GM18868 (cell line): ENCODE results near the gene CLDND1.
A peak's percentile ranks its signal among the peaks of the same experiment; 100 is the strongest.

Experiments
- ATAC-seq: cut with Tn5 transposase; IDR thresholded peaks from one replicate; pipeline ENCODE4 v1.9.1; 2021; ENCODE audit warnings: mild to moderate bottlenecking, moderate library complexity; ENCODE audit not compliant: unreplicated experiment

CLDND1 gene

GRCh38 chr3:98521897-98522543 is 682 bp downstream of the CLDND1 start:
- peak; percentile 41 for ATAC-seq

- ATAC-seq, result no peak
These were observed 3.4 kb downstream of the CLDND1 start for GRCh38 chr3:98519351-98519750.

GRCh38 chr3:98518816-98519215 is 3.9 kb downstream of the CLDND1 start:
- ATAC-seq, result no peak

- ATAC-seq, result no peak
These were observed 7.8 kb downstream of the CLDND1 start for GRCh38 chr3:98514948-98515347.

GRCh38 chr3:98513736-98514135 is 9.0 kb downstream of the CLDND1 start:
- no peak for ATAC-seq

GRCh38 chr3:98513091-98513511 is 9.6 kb downstream of the CLDND1 start:
- ATAC-seq, result no peak

GRCh38 chr3:98512576-98512975 is 10.1 kb downstream of the CLDND1 start:
- no peak for ATAC-seq

GRCh38 chr3:98508582-98508981 is 14.1 kb downstream of the CLDND1 start:
- ATAC-seq, result no peak

GRCh38 chr3:98504539-98504938 is 18.2 kb downstream of the CLDND1 start:
- no peak for ATAC-seq

GRCh38 chr3:98501863-98502576 is 20.7 kb downstream of the CLDND1 start:
- ATAC-seq, result no peak

GRCh38 chr3:98501270-98501669 is 21.4 kb downstream of the CLDND1 start:
- no peak for ATAC-seq

- no peak for ATAC-seq
These were observed 22.7 kb downstream of the CLDND1 start for GRCh38 chr3:98500019-98500418.

- ATAC-seq, result no peak
These were observed 25.3 kb downstream of the CLDND1 start, which contains the start of gene OR5K2 for GRCh38 chr3:98497381-98497780. OR5K2 (plus strand) TSS chr3:98497681; CDS start chr3:98497681, 0 bp downstream.

GRCh38 chr3:98483626-98484025 is 39.1 kb downstream of the CLDND1 start:
- no peak for ATAC-seq

- ATAC-seq, result no peak
These were observed 39.8 kb downstream of the CLDND1 start for GRCh38 chr3:98482717-98483482.
